ENCODE measurements around the gene GMDS.

Gene GMDS

DNA sequence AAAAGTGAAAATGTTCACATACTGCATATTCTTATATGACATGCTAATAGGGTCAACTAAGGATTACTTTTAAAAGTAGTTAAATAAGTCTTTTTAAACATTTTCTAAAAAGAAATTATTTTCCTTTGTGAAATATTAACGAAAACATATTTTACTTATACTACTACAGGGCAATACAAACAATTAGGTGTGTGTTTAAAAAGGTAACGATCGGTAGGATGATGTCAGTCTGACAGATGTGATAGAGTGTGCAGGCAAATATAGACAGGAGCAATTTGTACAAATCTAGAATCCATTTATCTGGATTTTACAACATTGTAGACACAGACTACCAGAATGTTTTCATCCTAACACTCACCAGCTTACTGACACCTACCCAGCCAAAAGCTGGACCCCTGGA lies 378.2 kb downstream of the GMDS start:
- Histone ChIP-seq H3K9me3 (ENCODE audit: insufficient read depth, low read length, severe bottlenecking) (no peaks in the 10 kb centered on the region), H3K79me2 (ENCODE audit: insufficient read depth, low read length) (no peaks in the 10 kb centered on the region), H3K9ac (ENCODE audit: low read depth, low read length) (no peak overlapping the region), H3K4me3 (ENCODE audit: low read depth in 1 of 2, low read length in 2 of 2) (no peak overlapping the region), H3K27me3 (ENCODE audit: insufficient read depth, low read length, poor library complexity) (no peaks in the 10 kb centered on the region), H4K20me1 (ENCODE audit: insufficient read depth, low read length) (no peaks in the 10 kb centered on the region), H3K36me3 (ENCODE audit: insufficient read depth, low read length) (no peaks in the 10 kb centered on the region), H3K4me1 (ENCODE audit: insufficient read depth, low read length) (no peaks in the 10 kb centered on the region), H3K4me2 (ENCODE audit: insufficient read depth, low read length) (no peak overlapping the region), H3K27ac (ENCODE audit: low read length) (no peak overlapping the region), H2AFZ (ENCODE audit: low read depth, low read length) (no peak overlapping the region)
- ATAC-seq (ENCODE audit: insufficient read depth, low read depth) (no peak), DNase-seq (no peak)
- no peak for TF ChIP-seq EZH2 (IDR thresholded peaks at IDR 0.05; ENCODE audit: borderline replicate concordance, low read depth, low read length, severe bottlenecking)
- TF ChIP-seq, protein P1, sequence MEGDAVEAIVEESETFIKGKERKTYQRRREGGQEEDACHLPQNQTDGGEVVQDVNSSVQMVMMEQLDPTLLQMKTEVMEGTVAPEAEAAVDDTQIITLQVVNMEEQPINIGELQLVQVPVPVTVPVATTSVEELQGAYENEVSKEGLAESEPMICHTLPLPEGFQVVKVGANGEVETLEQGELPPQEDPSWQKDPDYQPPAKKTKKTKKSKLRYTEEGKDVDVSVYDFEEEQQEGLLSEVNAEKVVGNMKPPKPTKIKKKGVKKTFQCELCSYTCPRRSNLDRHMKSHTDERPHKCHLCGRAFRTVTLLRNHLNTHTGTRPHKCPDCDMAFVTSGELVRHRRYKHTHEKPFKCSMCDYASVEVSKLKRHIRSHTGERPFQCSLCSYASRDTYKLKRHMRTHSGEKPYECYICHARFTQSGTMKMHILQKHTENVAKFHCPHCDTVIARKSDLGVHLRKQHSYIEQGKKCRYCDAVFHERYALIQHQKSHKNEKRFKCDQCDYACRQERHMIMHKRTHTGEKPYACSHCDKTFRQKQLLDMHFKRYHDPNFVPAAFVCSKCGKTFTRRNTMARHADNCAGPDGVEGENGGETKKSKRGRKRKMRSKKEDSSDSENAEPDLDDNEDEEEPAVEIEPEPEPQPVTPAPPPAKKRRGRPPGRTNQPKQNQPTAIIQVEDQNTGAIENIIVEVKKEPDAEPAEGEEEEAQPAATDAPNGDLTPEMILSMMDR (IDR thresholded peaks at IDR 0.05; ENCODE audit: borderline replicate concordance, extremely low read depth, low read length, poor library complexity, severe bottlenecking) = no peak

GRCh38 chr6:1865585-1865984 lies 379.8 kb downstream of the GMDS start:
- H3K27me3 ChIP-seq (ENCODE audit: insufficient read depth, low read length, poor library complexity) = no peaks in the 10 kb centered on the region
- no peak for DNase-seq
- H4K20me1 ChIP-seq (ENCODE audit: insufficient read depth, low read length) = no peaks in the 10 kb centered on the region
- H3K9ac ChIP-seq (ENCODE audit: low read depth, low read length) = no peak overlapping the region
- H3K9me3 ChIP-seq (ENCODE audit: insufficient read depth, low read length, severe bottlenecking) = no peaks in the 10 kb centered on the region
- no peak overlapping the region for H3K27ac ChIP-seq (ENCODE audit: low read length)
- no peak for TF ChIP-seq EZH2 (IDR thresholded peaks at IDR 0.05; ENCODE audit: borderline replicate concordance, low read depth, low read length, severe bottlenecking)
- TF ChIP-seq, protein P1 (IDR thresholded peaks at IDR 0.05; ENCODE audit: borderline replicate concordance, extremely low read depth, low read length, poor library complexity, severe bottlenecking) = no peak
- H3K36me3 ChIP-seq (ENCODE audit: insufficient read depth, low read length) = no peaks in the 10 kb centered on the region
- no peaks in the 10 kb centered on the region for H3K4me1 ChIP-seq (ENCODE audit: insufficient read depth, low read length)
- H3K4me2 ChIP-seq (ENCODE audit: insufficient read depth, low read length) = no peak overlapping the region
- ATAC-seq (ENCODE audit: insufficient read depth, low read depth) = no peak
- no peak overlapping the region for H2AFZ ChIP-seq (ENCODE audit: low read depth, low read length)
- no peak overlapping the region for H3K4me3 ChIP-seq (ENCODE audit: low read depth in 1 of 2, low read length in 2 of 2)
- no peaks in the 10 kb centered on the region for H3K79me2 ChIP-seq (ENCODE audit: insufficient read depth, low read length)

- no peaks in the 10 kb centered on the region for H3K36me3 ChIP-seq (ENCODE audit: insufficient read depth, low read length)
- no peak overlapping the region for H3K27ac ChIP-seq (ENCODE audit: low read length)
- no peaks in the 10 kb centered on the region for H3K4me1 ChIP-seq (ENCODE audit: insufficient read depth, low read length)
- H4K20me1 ChIP-seq (ENCODE audit: insufficient read depth, low read length) = no peaks in the 10 kb centered on the region
- H3K27me3 ChIP-seq (ENCODE audit: insufficient read depth, low read length, poor library complexity) = no peaks in the 10 kb centered on the region
- H3K9me3 ChIP-seq (ENCODE audit: insufficient read depth, low read length, severe bottlenecking) = no peaks in the 10 kb centered on the region
- H2AFZ ChIP-seq (ENCODE audit: low read depth, low read length) = no peak overlapping the region
- H3K79me2 ChIP-seq (ENCODE audit: insufficient read depth, low read length) = no peaks in the 10 kb centered on the region
- H3K9ac ChIP-seq (ENCODE audit: low read depth, low read length) = no peak overlapping the region
- ATAC-seq (ENCODE audit: insufficient read depth, low read depth) (no peak), DNase-seq (no peak)
- H3K4me2 ChIP-seq (ENCODE audit: insufficient read depth, low read length) = no peak overlapping the region
- no peak overlapping the region for H3K4me3 ChIP-seq (ENCODE audit: low read depth in 1 of 2, low read length in 2 of 2)
- TF ChIP-seq, protein P1 (IDR thresholded peaks at IDR 0.05; ENCODE audit: borderline replicate concordance, extremely low read depth, low read length, poor library complexity, severe bottlenecking) = no peak
- no peak for TF ChIP-seq EZH2 (IDR thresholded peaks at IDR 0.05; ENCODE audit: borderline replicate concordance, low read depth, low read length, severe bottlenecking)
Observed at GRCh38 chr6:1864496-1864895, 380.9 kb downstream of the GMDS start.

DNA sequence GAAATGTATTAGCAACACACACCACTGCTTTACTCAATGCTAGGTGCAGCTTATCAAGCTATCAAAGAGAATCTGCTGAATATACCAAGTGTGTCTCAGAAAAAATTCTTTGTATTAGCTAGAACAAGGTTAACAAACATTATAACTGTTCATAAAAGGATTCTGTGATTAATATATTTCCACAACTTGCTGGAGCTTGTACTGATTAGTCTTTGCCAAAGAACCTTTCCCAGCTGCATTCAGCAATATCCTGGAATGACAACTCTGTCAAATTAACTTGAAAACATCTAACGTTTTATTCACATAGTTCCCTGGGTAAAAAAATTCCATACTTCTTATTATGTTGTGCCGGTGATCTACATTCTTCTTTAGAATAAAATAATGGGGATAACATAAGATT lies 383.0 kb downstream of the GMDS start:
- no peak overlapping the region for H3K27ac ChIP-seq (ENCODE audit: low read length)
- DNase-seq = no peak
- no peaks in the 10 kb centered on the region for H3K27me3 ChIP-seq (ENCODE audit: insufficient read depth, low read length, poor library complexity)
- H3K36me3 ChIP-seq (ENCODE audit: insufficient read depth, low read length) = no peaks in the 10 kb centered on the region
- H3K9me3 ChIP-seq (ENCODE audit: insufficient read depth, low read length, severe bottlenecking) = no peaks in the 10 kb centered on the region
- TF ChIP-seq EZH2 (IDR thresholded peaks at IDR 0.05; ENCODE audit: borderline replicate concordance, low read depth, low read length, severe bottlenecking) = no peak
- TF ChIP-seq, protein P1 (IDR thresholded peaks at IDR 0.05; ENCODE audit: borderline replicate concordance, extremely low read depth, low read length, poor library complexity, severe bottlenecking) = no peak
- no peak overlapping the region for H2AFZ ChIP-seq (ENCODE audit: low read depth, low read length)
- peaks cover 8% of the 10 kb centered on the region for H3K4me1 ChIP-seq (ENCODE audit: insufficient read depth, low read length)
- H4K20me1 ChIP-seq (ENCODE audit: insufficient read depth, low read length) = no peaks in the 10 kb centered on the region
- no peaks in the 10 kb centered on the region for H3K79me2 ChIP-seq (ENCODE audit: insufficient read depth, low read length)
- H3K9ac ChIP-seq (ENCODE audit: low read depth, low read length) = no peak overlapping the region
- no peak overlapping the region for H3K4me3 ChIP-seq (ENCODE audit: low read depth in 1 of 2, low read length in 2 of 2)
- no peak overlapping the region for H3K4me2 ChIP-seq (ENCODE audit: insufficient read depth, low read length)
- no peak for ATAC-seq (ENCODE audit: insufficient read depth, low read depth)

Measured in DND-41 (cell line).